Peyer's patch (tissue), 4 donors: ENCODE measurements around the gene SCART1. TPM values are rescaled to one million over a fixed set of nuclear protein-coding genes. Genes with fewer than 3 reads are reported as not detected.
"Not testable (repeated sequence)": the region's sequence is repeated elsewhere in the genome, so short reads cannot be mapped to it uniquely, and the experiment has no call there.

Experiments used
- DNase-seq, 3 donors: peaks; one replicate each; pipeline ENCODE4 v3.0.0-alpha.2; 2017 to 2019
- H3K27ac ChIP-seq, 4 donors: fragments of 200-600 bp; sonication (generic); one replicate each; pipeline ENCODE4 v1.5.1; 2016 to 2019
- H3K27me3 ChIP-seq, 2 donors: fragments of 200-600 bp; sonication (generic); one replicate each; pipeline ENCODE4 v1.5.1; 2019
- H3K36me3 ChIP-seq, 3 donors: fragments of 200-600 bp; sonication (generic); one replicate each; pipeline ENCODE4 v1.5.1; 2016 to 2019
- H3K4me1 ChIP-seq, 4 donors: fragments of 200-600 bp; sonication (generic); one replicate each; pipeline ENCODE4 v1.5.1; 2016 to 2019
- H3K4me3 ChIP-seq, 4 donors: fragments of 200-600 bp; sonication (generic); 1 replicate in 3 of 4; 2 replicates in 1 of 4; pipeline ENCODE4 v1.5.1; 2016 to 2019; ENCODE audit warnings: mild to moderate bottlenecking in 1 of 4
- H3K9me3 ChIP-seq, 4 donors: fragments of 200-600 bp; sonication (generic); one replicate each; pipeline ENCODE4 v1.5.1; 2016 to 2019; ENCODE audit warnings: mild to moderate bottlenecking in 1 of 4
- CTCF ChIP-seq, 6 experiments: fragments of 450-650 bp in 4 of 6; fragments of 200-600 bp in 2 of 6; sonication (generic) in 1 of 6; IDR thresholded peaks; one replicate each; pipeline ENCODE4 v1.5.1; 2017 to 2019; ENCODE audit warnings: antibody characterized with exemption in 6 of 6, mild to moderate bottlenecking in 3 of 6, moderate library complexity in 1 of 6
- POLR2A ChIP-seq, 2 donors: fragments of 450-650 bp; IDR thresholded peaks; one replicate each; pipeline ENCODE4 v1.5.1; 2017; ENCODE audit warnings: antibody characterized with exemption in 2 of 2, mild to moderate bottlenecking in 2 of 2, moderate library complexity in 2 of 2
- total RNA-seq, 4 donors: library from RNA; depleted of rRNA; stranded (reverse); fragments of >200 nt; gene quantifications; one replicate each; pipeline ENCODE4 v1.1.0, GENCODE V29; 2016

Gene SCART1
- total RNA-seq, 4 donors from 2014 or later: 1.9 to 14.6 (median 8.7) TPM

GRCh38 chr10:133509700-133510099 lies 56.0 kb downstream of the SCART1 start:
- TF ChIP-seq CTCF (IDR thresholded peaks at IDR 0.05) (no peak), POLR2A (IDR thresholded peaks at IDR 0.05) (no peak)
- no peak overlapping the region for H3K27ac ChIP-seq
- no peaks in the 10 kb centered on the region for H3K36me3 ChIP-seq
- H3K4me3 ChIP-seq: no peak overlapping the region
- H3K27me3 ChIP-seq: no peaks in the 10 kb centered on the region
- no peaks in the 10 kb centered on the region for H3K4me1 ChIP-seq
- H3K9me3 ChIP-seq: no peaks in the 10 kb centered on the region
- DNase-seq: no peak

- H3K4me3 ChIP-seq: no peak overlapping the region
- no peak for DNase-seq
- H3K36me3 ChIP-seq: no peaks in the 10 kb centered on the region
- H3K27ac ChIP-seq: no peak overlapping the region
- H3K9me3 ChIP-seq: no peaks in the 10 kb centered on the region
- H3K27me3 ChIP-seq: no peaks in the 10 kb centered on the region
- no peaks in the 10 kb centered on the region for H3K4me1 ChIP-seq
- no peak for TF ChIP-seq CTCF (IDR thresholded peaks at IDR 0.05)
Observed at GRCh38 chr10:133511408-133511807, 57.7 kb downstream of the SCART1 start.

GRCh38 chr10:133511907-133512528 lies 58.3 kb downstream of the SCART1 start:
- DNase-seq: no peak
- Histone ChIP-seq H3K4me3 (no peak overlapping the region), H3K36me3 (no peaks in the 10 kb centered on the region), H3K4me1 (no peaks in the 10 kb centered on the region), H3K27ac (no peak overlapping the region), H3K27me3 (no peaks in the 10 kb centered on the region), H3K9me3 (no peaks in the 10 kb centered on the region)
- TF ChIP-seq POLR2A (IDR thresholded peaks at IDR 0.05) (no peak), CTCF (IDR thresholded peaks at IDR 0.05) (no peak)

- no peak overlapping the region for H3K4me3 ChIP-seq
- H3K9me3 ChIP-seq: no peaks in the 10 kb centered on the region
- no peaks in the 10 kb centered on the region for H3K36me3 ChIP-seq
- H3K4me1 ChIP-seq: peaks cover 0 to 9% (median 0%) of the 10 kb centered on the region in 4 donors
- TF ChIP-seq POLR2A (IDR thresholded peaks at IDR 0.05): no peak
- TF ChIP-seq CTCF (IDR thresholded peaks at IDR 0.05): no peak
- no peaks in the 10 kb centered on the region for H3K27me3 ChIP-seq
- no peak for DNase-seq
- no peak overlapping the region for H3K27ac ChIP-seq
Observed at GRCh38 chr10:133515471-133515870, 61.7 kb downstream of the SCART1 start.

GRCh38 chr10:133516057-133516456 lies 62.3 kb downstream of the SCART1 start:
- DNase-seq: no peak
- H3K9me3 ChIP-seq: no peaks in the 10 kb centered on the region
- H3K4me1 ChIP-seq: peaks cover 0 to 10% (median 0%) of the 10 kb centered on the region in 4 donors
- H3K27ac ChIP-seq: no peak overlapping the region
- no peak overlapping the region for H3K4me3 ChIP-seq
- H3K27me3 ChIP-seq: no peaks in the 10 kb centered on the region
- H3K36me3 ChIP-seq: no peaks in the 10 kb centered on the region
- TF ChIP-seq POLR2A (IDR thresholded peaks at IDR 0.05): no peak
- TF ChIP-seq CTCF (IDR thresholded peaks at IDR 0.05): no peak

GRCh38 chr10:133518517-133518916 lies 64.8 kb downstream of the SCART1 start:
- H3K4me3 ChIP-seq, H3K36me3 ChIP-seq, H3K27ac ChIP-seq, DNase-seq, H3K9me3 ChIP-seq, H3K27me3 ChIP-seq: not testable (repeated sequence)
- H3K4me1 ChIP-seq: peaks cover 0 to 10% (median 0%) of the 10 kb centered on the region in 4 donors

Other genes with a start within 250 kb of the SCART1 start
- gene UTF1, start 223.7 kb upstream of the SCART1 start, total RNA-seq: not detected
- under 1 TPM in 1 of 4 donors, not detected in 3; 0.54 TPM for gene VENTX, start 216.1 kb upstream of the SCART1 start, total RNA-seq
- gene ADAM8, start 177.1 kb upstream of the SCART1 start, total RNA-seq: 10 to 100 TPM in 1 of 4 donors, 1 to 10 TPM in 3; 5.4 to 12.4 (median 6.4) TPM
- gene TUBGCP2, start 145.1 kb upstream of the SCART1 start, total RNA-seq: 10 to 100 TPM; 40.1 to 85.0 (median 67.8) TPM
- 10 to 100 TPM; 25.7 to 42.9 (median 30.5) TPM for gene ZNF511, start 145.0 kb upstream of the SCART1 start, total RNA-seq
- 1 to 10 TPM in 2 of 4 donors, under 1 TPM in 1, not detected in 1; 0.88 to 1.6 (median 1.5) TPM for gene CALY, start 117.0 kb upstream of the SCART1 start, total RNA-seq
- gene PRAP1, start 106.6 kb upstream of the SCART1 start, total RNA-seq: 1,000 to 10,000 TPM in 3 of 4 donors, 10 to 100 TPM in 1; 52.8 to 2,204 (median 1,384) TPM
- 100 to 1,000 TPM in 3 of 4 donors, 10 to 100 TPM in 1; 88.3 to 214 (median 163) TPM for gene FUOM, start 95.9 kb upstream of the SCART1 start, total RNA-seq
- gene ECHS1, start 80.6 kb upstream of the SCART1 start, total RNA-seq: 100 to 1,000 TPM in 3 of 4 donors, 10 to 100 TPM in 1; 87.5 to 211 (median 172) TPM
- gene PAOX, start 74.7 kb upstream of the SCART1 start, total RNA-seq: 10 to 100 TPM; 19.8 to 53.7 (median 36.9) TPM
- gene MTG1, start 59.8 kb upstream of the SCART1 start, total RNA-seq: 100 to 1,000 TPM in 3 of 4 donors, 10 to 100 TPM in 1; 44.7 to 110 (median 103) TPM
- gene SPRN, start 29.3 kb upstream of the SCART1 start, total RNA-seq: under 1 TPM in 1 of 4 donors, not detected in 3; 0.47 TPM
- gene CYP2E1, start 73.4 kb downstream of the SCART1 start, total RNA-seq: 10 to 100 TPM in 1 of 4 donors, 1 to 10 TPM in 2, not detected in 1; 2.3 to 13.2 (median 5.6) TPM
- gene SYCE1, start 111.6 kb downstream of the SCART1 start, total RNA-seq: 1 to 10 TPM in 1 of 4 donors, not detected in 3; 7.5 TPM
- not detected for gene FRG2B, start 172.8 kb downstream of the SCART1 start, total RNA-seq